GM18517 (cell line): ENCODE results near the gene ROPN1L.
A peak's percentile ranks its signal among the peaks of the same experiment; 100 is the strongest.
"Not testable (repeated sequence)": the region's sequence is repeated elsewhere in the genome, so short reads cannot be mapped to it uniquely, and the experiment has no call there.

Source experiments
- ATAC-seq: cut with Tn5 transposase; IDR thresholded peaks from one replicate; pipeline ENCODE4 v1.9.1; 2021; ENCODE audit warnings: mild to moderate bottlenecking, moderate library complexity; ENCODE audit not compliant: unreplicated experiment

The ROPN1L gene

GRCh38 chr5:10477943-10478342 is 36.3 kb downstream of the ROPN1L start:
- no peak for ATAC-seq

DNA sequence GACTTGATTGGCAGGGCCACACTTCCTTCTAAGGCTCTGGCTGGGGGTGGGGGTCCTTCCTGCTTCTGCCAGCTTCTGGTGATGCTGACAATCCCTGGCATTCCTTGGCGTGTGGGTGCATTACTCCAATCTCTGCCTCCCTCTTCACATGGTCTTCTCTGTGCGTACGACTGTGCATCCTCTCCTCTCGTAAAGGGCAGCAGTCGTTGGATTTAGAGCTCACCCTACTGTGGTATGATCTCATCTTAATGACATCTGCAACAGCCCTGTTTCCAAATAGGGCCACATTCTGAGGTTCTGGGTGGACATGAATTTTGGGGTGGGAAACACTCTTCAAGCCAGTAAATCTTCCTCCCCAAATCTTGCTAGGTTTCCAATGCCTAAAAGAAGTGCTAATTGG is 36.8 kb downstream of the ROPN1L start:
- no peak for ATAC-seq

DNA sequence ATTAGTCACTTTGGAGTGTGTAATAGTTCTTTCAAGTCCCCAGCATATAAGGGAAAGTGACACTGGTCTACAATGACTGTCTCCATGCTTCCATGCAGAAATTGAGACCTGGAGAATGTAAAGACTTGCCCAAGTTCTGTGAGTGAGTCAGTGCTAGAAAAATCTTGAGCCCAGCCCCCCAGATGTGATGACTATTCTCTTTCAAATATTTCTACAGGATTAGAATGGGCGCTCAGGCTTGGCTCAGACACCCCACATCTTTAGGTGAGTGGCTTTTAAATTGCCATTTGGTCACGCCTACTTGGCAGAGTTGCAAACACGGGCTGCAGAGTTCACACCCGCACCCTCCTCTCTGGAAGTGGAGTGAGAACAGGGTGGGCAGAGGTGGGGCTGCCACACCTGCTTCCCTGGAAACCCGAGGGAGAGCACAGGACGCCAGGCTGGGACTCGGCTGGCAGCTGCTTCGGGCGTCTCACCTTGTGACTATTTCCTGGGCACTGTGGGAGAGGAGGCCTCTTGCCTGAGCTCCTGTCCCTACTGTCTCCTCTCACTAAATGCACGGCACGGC is 37.6 kb downstream of the ROPN1L start:
- no peak for ATAC-seq

DNA sequence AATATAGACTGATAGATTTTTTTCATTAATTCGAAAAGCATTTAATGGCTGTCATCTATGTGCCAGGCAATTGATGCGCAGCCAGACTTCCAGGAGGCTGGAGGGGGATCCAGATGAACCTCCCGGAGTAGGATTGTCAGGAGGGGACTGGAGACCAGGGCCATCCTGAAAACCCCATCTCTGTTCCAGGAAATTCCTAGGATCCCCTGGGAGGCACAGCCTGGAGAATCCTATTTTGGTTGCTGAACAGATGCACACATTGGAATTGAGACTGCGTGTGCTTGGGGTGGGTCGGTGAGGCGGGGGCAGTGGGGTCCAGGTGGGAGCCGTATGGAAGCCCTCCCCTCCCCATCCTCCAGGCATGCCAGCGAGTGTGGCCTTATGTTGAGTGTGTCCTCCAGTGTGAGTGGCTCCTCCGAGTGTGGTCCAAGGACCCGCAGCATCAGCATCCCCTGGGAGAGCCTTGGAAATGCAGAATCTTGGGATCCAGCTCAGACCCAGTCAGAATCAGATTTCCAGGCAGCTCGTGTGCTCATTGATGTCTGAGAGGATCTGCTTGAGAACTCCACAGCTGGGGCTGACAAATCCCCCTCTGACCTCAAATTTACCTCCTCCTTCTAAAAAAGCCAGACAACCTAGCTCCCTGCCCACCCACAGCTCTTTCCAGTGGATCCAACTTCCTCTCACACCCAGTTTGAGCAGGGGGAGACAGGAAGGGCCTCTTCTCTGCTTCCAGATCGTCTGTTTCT is 38.7 kb downstream of the ROPN1L start:
- no peak for ATAC-seq

GRCh38 chr5:10481241-10481935 is 39.7 kb downstream of the ROPN1L start:
- no peak for ATAC-seq

DNA sequence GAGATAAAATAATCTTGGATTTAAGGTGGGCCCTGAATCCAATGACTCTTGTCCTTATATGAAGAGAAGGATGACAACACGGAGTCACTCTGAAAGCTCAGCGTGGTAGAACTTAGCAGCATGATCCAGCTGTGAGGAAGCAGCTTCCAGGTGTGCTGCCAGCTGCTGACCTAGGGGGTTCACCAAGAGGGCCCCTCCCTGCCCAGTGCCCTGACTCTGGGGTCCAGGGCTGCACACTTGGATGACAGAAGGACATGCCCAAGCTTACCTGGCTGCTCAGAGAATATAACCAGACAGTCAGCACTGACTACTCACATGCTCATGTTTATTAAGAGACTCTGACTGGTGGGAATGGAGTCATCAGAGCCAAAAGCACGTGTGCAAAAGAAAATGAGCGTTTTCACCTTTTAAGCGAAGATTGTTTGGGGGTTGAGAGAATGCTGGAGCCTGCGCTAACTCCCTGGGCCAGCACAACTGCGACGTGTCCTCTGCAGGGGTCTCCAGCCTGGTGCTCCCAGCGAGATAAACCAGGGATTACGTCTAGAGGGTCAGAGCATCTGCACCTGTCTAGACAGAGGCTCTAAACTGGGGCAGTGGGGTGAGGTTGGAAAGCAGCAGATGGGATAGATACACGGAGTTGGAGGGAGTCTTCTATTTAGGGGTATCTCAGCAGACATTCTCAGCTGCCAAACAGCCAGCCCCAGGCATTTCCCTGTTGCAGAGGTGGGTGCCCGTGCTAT is 41.3 kb downstream of the ROPN1L start:
- no peak for ATAC-seq

- no peak for ATAC-seq
Observed at GRCh38 chr5:10484774-10485141, 43.1 kb downstream of the ROPN1L start.

DNA sequence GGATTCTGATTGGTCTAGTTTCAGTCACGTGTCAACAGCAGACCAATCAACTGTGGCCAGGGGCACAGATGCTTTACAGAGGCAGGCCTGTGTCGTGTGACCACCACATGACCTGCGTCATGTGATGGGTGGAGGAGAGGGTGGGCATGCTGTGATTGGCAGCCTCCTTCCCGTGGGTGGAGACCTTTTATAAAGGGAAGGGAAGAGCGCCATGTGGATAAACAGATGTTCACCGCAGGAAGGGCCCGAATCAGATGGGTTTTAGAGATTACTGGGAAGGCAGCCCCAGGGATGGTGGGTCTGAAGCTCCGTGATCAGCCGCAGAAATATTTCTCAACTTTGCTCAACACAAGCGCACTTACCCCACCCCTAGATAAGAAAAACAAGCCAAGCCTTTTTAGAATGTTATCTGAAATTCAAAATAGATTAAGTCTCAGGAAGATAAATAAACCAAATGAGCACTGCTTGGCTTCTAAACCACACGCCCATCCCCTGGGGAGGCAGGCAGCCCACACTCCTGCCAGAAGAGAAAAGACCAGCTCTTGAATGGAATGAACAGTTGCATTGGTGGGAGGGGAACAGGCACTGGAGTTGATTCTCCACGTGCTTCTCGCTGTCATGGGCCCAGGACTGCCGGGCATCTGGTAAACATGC is 43.6 kb downstream of the ROPN1L start:
- ATAC-seq = no peak

DNA sequence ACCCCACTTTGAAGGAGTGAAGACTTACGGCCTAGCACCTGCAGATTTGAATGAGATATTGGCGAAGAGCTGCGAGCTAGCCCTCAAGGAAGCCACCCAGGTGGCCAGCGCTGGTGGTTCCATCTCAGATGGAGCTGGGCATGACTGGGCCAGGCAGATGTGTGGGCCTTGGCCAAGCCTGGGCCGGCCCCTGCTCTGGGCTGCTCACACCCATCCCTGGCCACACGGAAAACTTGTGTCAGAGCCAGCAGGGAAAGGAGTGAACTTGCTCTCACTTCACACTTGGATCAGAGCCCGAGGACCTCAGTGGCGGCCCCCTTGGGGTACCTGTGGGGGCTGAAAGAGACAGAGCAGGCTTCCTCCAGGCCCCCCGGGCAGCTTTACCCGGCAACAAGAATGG is 44.2 kb downstream of the ROPN1L start:
- no peak for ATAC-seq

GRCh38 chr5:10486511-10487344 is 45.0 kb downstream of the ROPN1L start:
- ATAC-seq = no peak

DNA sequence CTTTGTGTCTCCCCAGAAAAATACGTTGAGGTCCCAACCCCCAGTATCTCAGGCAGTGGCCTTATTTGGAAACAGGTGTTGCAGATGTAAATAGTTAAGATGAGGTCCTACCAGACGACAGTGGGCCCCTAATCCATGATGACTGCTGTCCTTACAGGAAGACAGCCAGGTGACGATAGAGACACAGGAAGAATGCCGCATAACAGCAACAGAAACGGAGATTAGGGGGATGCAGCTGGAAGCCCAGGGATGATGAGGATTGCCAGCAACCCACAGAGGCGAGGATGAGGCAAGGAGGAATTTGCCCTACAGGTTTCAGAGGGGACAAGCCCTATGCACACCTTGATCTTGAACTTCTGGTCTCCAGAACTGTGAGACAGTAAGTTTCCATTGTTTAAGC is 46.5 kb downstream of the ROPN1L start:
- ATAC-seq = no peak

GRCh38 chr5:10489810-10490426 is 48.2 kb downstream of the ROPN1L start:
- ATAC-seq = peak; percentile 92

- no peak for ATAC-seq
Observed at GRCh38 chr5:10490927-10491672, 49.4 kb downstream of the ROPN1L start.

GRCh38 chr5:10491673-10492026 is 50.0 kb downstream of the ROPN1L start:
- ATAC-seq = no peak

GRCh38 chr5:10493884-10494283 is 52.2 kb downstream of the ROPN1L start:
- no peak for ATAC-seq

DNA sequence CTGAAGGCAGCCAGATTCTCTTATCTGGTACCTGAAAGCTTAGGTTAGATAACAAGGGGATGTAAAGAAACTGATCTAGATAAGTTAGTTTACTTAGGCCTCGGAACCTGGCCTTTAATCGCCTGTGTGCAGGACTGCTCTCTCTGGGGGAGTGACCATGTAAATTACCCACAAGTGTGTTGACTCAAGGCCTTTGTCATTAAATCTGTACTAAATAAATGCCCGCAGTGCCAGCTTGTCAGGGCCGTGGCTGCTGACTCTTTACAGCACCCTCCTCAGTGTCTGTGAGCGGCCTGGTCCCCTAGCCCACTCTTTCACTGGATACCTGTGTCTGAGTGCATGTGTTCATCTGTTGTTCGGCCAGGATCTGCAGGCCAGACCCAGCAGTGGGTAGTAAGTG is 52.8 kb downstream of the ROPN1L start:
- ATAC-seq = not testable (repeated sequence)

DNA sequence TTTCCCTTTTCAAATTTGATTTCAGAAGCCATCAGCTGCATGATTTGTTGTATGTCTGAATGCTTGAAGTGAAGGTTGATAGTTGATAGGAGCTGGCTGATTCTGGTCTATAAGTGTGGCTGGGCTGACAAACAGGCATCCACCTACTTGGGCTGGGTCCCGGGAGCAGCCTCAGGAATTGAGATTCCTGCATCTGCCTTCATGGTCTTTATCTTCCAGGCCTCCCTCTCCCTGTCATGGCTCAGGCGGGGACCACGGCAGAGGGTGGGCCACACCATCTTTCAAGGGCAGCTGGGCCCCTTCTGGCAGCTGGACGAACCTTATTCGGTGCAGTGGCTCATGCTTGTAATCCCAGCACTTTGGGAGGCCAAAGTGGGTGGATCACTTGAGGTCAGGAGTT is 55.9 kb downstream of the ROPN1L start:
- ATAC-seq = no peak

DNA sequence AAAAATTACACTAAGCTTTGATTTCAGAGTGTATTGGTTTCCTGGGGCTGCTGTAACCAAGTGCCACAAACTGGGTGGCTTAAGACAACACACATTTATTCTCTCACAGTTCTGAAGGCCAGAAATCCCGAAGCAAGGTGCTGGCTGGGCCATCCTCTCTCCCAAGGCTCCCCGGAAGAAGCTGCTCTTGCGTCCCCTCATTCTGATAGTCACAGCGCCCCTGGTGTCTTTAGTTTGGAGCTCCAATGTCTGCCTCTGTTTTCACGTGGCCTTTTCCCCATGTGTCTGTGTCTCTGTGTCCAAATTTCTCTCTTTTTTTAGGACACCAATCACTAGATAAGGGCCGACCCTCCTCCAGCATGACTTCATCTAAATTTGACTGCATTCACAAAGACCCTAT is 56.7 kb downstream of the ROPN1L start:
- ATAC-seq = no peak

DNA sequence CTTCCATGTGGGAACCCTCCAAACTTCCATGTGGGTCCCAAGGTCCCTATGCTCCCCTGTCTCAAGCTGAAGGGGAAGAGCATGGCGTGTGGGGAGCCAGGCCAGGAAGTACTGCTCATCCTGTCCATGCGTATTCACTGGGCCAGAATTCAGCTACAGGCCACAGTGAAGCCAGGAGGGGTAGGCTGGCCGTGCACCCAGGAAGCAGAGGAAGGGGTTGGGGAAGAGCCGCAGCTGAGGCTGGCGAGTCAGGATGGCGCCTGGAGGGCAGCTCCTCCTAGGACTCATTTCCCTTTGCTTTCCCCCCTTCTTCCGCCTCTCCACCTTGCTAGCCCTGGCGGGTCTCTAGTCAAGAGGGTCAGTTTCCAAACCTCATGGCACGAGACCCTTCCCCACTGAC is 57.4 kb downstream of the ROPN1L start:
- ATAC-seq = no peak
